GM12878 (cell line): ENCODE data around the gene CENPX. TPM values are rescaled to one million over a fixed set of nuclear protein-coding genes. Genes with fewer than 3 reads are reported as not detected.

ENCODE experiments used
- ATAC-seq: fragments of 200-7000 bp; cut with Tn5 transposase; 3 replicates; pipeline ENCODE4 v1.9.1; 2020; ENCODE audit warnings: mild to moderate bottlenecking, moderate library complexity
- BruUV-seq: library from RNA; stranded (reverse); fragments of 400-500 nt; replicated peaks from 2 replicates; lab custom pipeline; 2021; lab: Mats Ljungman, UMichigan
- CTCF ChIA-PET: fragments of 300-600 bp; sonication (Branson Sonifier 250); formaldehyde crosslinking; extraction: SDS; loops from one replicate; lab custom pipeline; 2021; ENCODE audit warnings: inconsistent platforms; lab: Yijun Ruan, JAX
- POLR2A ChIA-PET: fragments of 350-600 bp; formaldehyde crosslinking; extraction: SDS; loops from one replicate; lab custom pipeline; 2021; ENCODE audit warnings: inconsistent platforms; lab: Charles Lee
- RAD21 ChIA-PET: fragments of 300-600 bp; sonication (Branson Sonifier 250); formaldehyde crosslinking; loops from one replicate; lab custom pipeline; 2023; ENCODE audit warnings: antibody characterized with exemption; ENCODE audit not compliant: unreplicated experiment; lab: Charles Lee
- SMC1A ChIA-PET: fragments of 300-600 bp; sonication (Branson Sonifier 250); formaldehyde crosslinking; loops from one replicate; lab custom pipeline; 2023; ENCODE audit not compliant: unreplicated experiment, uncharacterized antibody; lab: Charles Lee
- DNase-seq: peaks from one replicate; pipeline ENCODE4 v3.0.0-alpha.2; 2011; ENCODE audit warnings: low read depth, low spot score
- FAIRE-seq: peaks from 3 replicates; lab custom pipeline; 2011; peaks lifted over from hg19 to GRCh38; lab: Jason Lieb, UNC
- H2AFZ ChIP-seq: 2 replicates; pipeline ENCODE4 v1.6.0; 2011; ENCODE audit warnings: low read depth, low read length, control low read depth; ENCODE audit not compliant: control insufficient read depth
- H3K27ac ChIP-seq: 2 replicates; pipeline ENCODE4 v1.5.1; 2011; ENCODE audit warnings: control low read depth; ENCODE audit not compliant: control insufficient read depth, insufficient read depth
- H3K27me3 ChIP-seq, 2 experiments: replicated peaks in 1 of 2; 2 replicates each; pipeline versions ENCODE4 v1.6.0 to v1.6.1; 2011; ENCODE audit warnings: low read length in 1 of 2; ENCODE audit not compliant: control insufficient read depth in 2 of 2, insufficient read depth in 2 of 2
- H3K36me3 ChIP-seq, 2 experiments: 2 replicates each; pipeline ENCODE4 v1.5.1; 2011; ENCODE audit warnings: low read length in 1 of 2; ENCODE audit not compliant: control insufficient read depth in 2 of 2, insufficient read depth in 2 of 2
- H3K4me1 ChIP-seq: 2 replicates; pipeline ENCODE4 v1.6.1; 2011; ENCODE audit warnings: mild to moderate bottlenecking, low read length, moderate library complexity, mixed read lengths; ENCODE audit not compliant: control insufficient read depth, insufficient read depth
- H3K4me2 ChIP-seq: 2 replicates; pipeline ENCODE4 v1.6.0; 2011; ENCODE audit warnings: control low read depth; ENCODE audit not compliant: control insufficient read depth, insufficient read depth
- H3K4me3 ChIP-seq: fragments of 200-600 bp; sonication (generic); 2 replicates; pipeline ENCODE4 v1.5.1; 2016
- H3K79me2 ChIP-seq: 2 replicates; pipeline ENCODE4 v1.6.0; 2011; ENCODE audit warnings: low read length; ENCODE audit not compliant: control insufficient read depth, insufficient read depth
- H3K9ac ChIP-seq: 2 replicates; pipeline ENCODE4 v1.8.0; 2011; ENCODE audit warnings: low read length, control low read depth, mixed read lengths; ENCODE audit not compliant: control insufficient read depth, insufficient read depth
- H3K9me3 ChIP-seq: replicated peaks from 3 replicates; pipeline ENCODE4 v1.5.1; 2011; ENCODE audit warnings: mild to moderate bottlenecking, low read length; ENCODE audit not compliant: control insufficient read depth, insufficient read depth
- H4K20me1 ChIP-seq: 2 replicates; pipeline ENCODE4 v1.6.0; 2011; ENCODE audit not compliant: control insufficient read depth, insufficient read depth
- ATF7 ChIP-seq: fragments of 450-650 bp; IDR thresholded peaks from 2 replicates; pipeline ENCODE4 v1.6.1; 2016; ENCODE audit warnings: low read depth, mild to moderate bottlenecking
- CUX1 ChIP-seq: IDR thresholded peaks from 2 replicates; pipeline ENCODE4 v1.6.1; 2012; ENCODE audit warnings: improper control_type of control experiment, low read depth, low read length; ENCODE audit not compliant: insufficient replicate concordance
- EGR1 ChIP-seq, 2 experiments: IDR thresholded peaks; 1 replicate in 1 of 2; 2 replicates in 1 of 2; pipeline ENCODE4 v1.6.1; 2011 to 2012; ENCODE audit warnings: low read depth in 2 of 2, low read length in 2 of 2, borderline replicate concordance in 1 of 2, mild to moderate bottlenecking in 1 of 2, moderate library complexity in 1 of 2
- FOXK2 ChIP-seq: fragments of 450-650 bp; IDR thresholded peaks from 2 replicates; pipeline ENCODE4 v1.6.1; 2017; ENCODE audit warnings: mild to moderate bottlenecking, moderate library complexity
- GATAD2B ChIP-seq: fragments of 450-650 bp; conservative IDR thresholded peaks from 2 replicates; pipeline ENCODE4 v1.6.1; 2017; ENCODE audit warnings: low read depth, mild to moderate bottlenecking, moderate library complexity
- MEF2B ChIP-seq: fragments of 450-650 bp; IDR thresholded peaks from 2 replicates; pipeline ENCODE4 v1.6.1; 2018; ENCODE audit warnings: mild to moderate bottlenecking, moderate library complexity; ENCODE audit not compliant: partially characterized antibody, poor library complexity, severe bottlenecking
- MTA2 ChIP-seq: fragments of 450-650 bp; IDR thresholded peaks from 2 replicates; pipeline ENCODE4 v1.6.1; 2016; ENCODE audit warnings: low read depth, mild to moderate bottlenecking, moderate library complexity
- POLR2AphosphoS2 ChIP-seq: IDR thresholded peaks from 2 replicates; pipeline ENCODE4 v1.6.1; 2011; ENCODE audit warnings: low read depth, mild to moderate bottlenecking, low read length, improper control_type of control experiment, moderate library complexity
- RUNX3 ChIP-seq: IDR thresholded peaks from 2 replicates; pipeline ENCODE4 v1.6.1; 2012; ENCODE audit warnings: low read length, inconsistent platforms
- STAT3 ChIP-seq: IDR thresholded peaks from 2 replicates; pipeline ENCODE4 v1.6.1; 2011; ENCODE audit warnings: low read depth, low read length, improper control_type of control experiment
- ZBED1 ChIP-seq: IDR thresholded peaks from 2 replicates; pipeline ENCODE4 v1.6.1; 2016; ENCODE audit warnings: borderline replicate concordance
- ZBTB33 ChIP-seq: fragments of 450-650 bp; IDR thresholded peaks from 2 replicates; pipeline ENCODE4 v1.6.1; 2017; ENCODE audit warnings: mild to moderate bottlenecking
- WGBS: methylation state at CpG from one replicate; pipeline ENCODE4 v1.1.6; 2016; ENCODE audit warnings: low lambda C conversion rate; ENCODE audit not compliant: insufficient replicate concordance, insufficient coverage; ENCODE audit errors: missing lambda C conversion rate; 5-methylcytosine and 5-hydroxymethylcytosine counted together
- in situ Hi-C: fragments of 300-500 bp; cut with MboI; formaldehyde crosslinking; loops from 9 replicates; pipeline ENCODE4 v1.14.3; 2018; ENCODE audit warnings: mixed read lengths
- intact Hi-C: fragments of 100-400 bp; cut with micrococcal nuclease; formaldehyde crosslinking; loops from one replicate; pipeline ENCODE4 v1.14.2; 2022; ENCODE audit not compliant: unreplicated experiment
- polyA plus RNA-seq, 11 experiments: library from polyadenylated mRNA; depleted of rRNA in 4 of 11; unstranded in 6 of 11; stranded (reverse) in 5 of 11; fragments of >200 nt; fragmentation: Nextera tagmentation in 4 of 11; fragmentation: Illumina TruSeq in 1 of 11; extraction: Ambion mirVana in 4 of 11; extraction: Trizol in 1 of 11; gene quantifications; 1 replicate in 1 of 11; 2 replicates in 10 of 11; pipeline versions ENCODE4 v1.2.1 to v1.2.3, GENCODE V29; 2011 to 2016; ENCODE audit warnings: inconsistent platforms in 2 of 11, missing spikeins in 2 of 11, low read depth in 1 of 11
- total RNA-seq, 4 experiments: library from RNA; depleted of rRNA in 3 of 4; stranded (reverse); fragments of >200 nt in 3 of 4; fragmentation: Illumina TruSeq in 1 of 4; extraction: Trizol in 1 of 4; gene quantifications; 2 replicates each; pipeline versions ENCODE4 v1.2.1 to v1.2.3, GENCODE V29; 2013 to 2021

The CENPX gene
- total and polyA plus RNA-seq, 10 of the 15 experiments (the other 5 are each of a cell fraction or from before 2014, with no cell fraction given), result 11.7 to 182 (median 71.9) TPM

GRCh38 chr17:82063424-82064415 is 41.0 kb upstream of the CENPX start:
- SMC1A ChIA-PET, result interaction anchor here (0.8 kb wide), 1 partner anchor 26 kb away, joined by 3 read pairs; the partner anchor contains the start of gene DCXR

More at GRCh38 chr17:82063424-82064415, 41.0 kb upstream of the CENPX start:
- Histone ChIP-seq H3K4me1 (peaks cover 8% of the 10 kb centered on the region), H2AFZ (no peak overlapping the region), H3K4me3 (peak overlapping the region; percentile 90; the same call in 1 of the 2 replicates), H3K9me3 (no peaks in the 10 kb centered on the region), H4K20me1 (no peaks in the 10 kb centered on the region), H3K79me2 (peaks cover 20% of the 10 kb centered on the region), H3K4me2 (peak overlapping the region; percentile 82; the same call in 1 of the 2 replicates), H3K27ac (no peak overlapping the region), H3K27me3 (no peaks in the 10 kb centered on the region), H3K36me3 (peaks cover 3 to 19% of the 10 kb centered on the region in 2 experiments; a peak in 3 of 4 replicates), H3K9ac (no peak overlapping the region)
- ATAC-seq, result no peak
- intact Hi-C loops, result no loop called here
- CTCF ChIA-PET, result interaction anchor here (1.0 kb wide), 1 partner anchor 102 kb away, joined by 3 read pairs; no protein-coding TSS in a partner anchor
- WGBS, result 75% methylated on average over 20 of the region's 20 CpGs
- in situ Hi-C loops, result no loop called here
- no peak for FAIRE-seq
- TF ChIP-seq CUX1 (no peak), ZBED1 (no peak), FOXK2 (no peak), GATAD2B (no peak), STAT3 (no peak), MEF2B (no peak), RUNX3 (no peak), ZBTB33 (no peak), ATF7 (no peak), MTA2 (no peak), EGR1 (IDR thresholded peaks at IDR 0.05; ENCODE audit: borderline replicate concordance in 1 of 2, low read depth in 2 of 2, low read length in 2 of 2) (no peak), POLR2AphosphoS2 (no peak)
- BruUV-seq, result no TSS peak
- RAD21 ChIA-PET, result no interaction called here
- DNase-seq, result no peak
- POLR2A ChIA-PET, result no interaction called here
